Glomerular endothelial cell (primary cell): Measurements from ENCODE around the gene SET. TPM values are rescaled to one million over a fixed set of nuclear protein-coding genes. Genes with fewer than 3 reads are reported as not detected.
"Not testable (repeated sequence)": the region's sequence is repeated elsewhere in the genome, so short reads cannot be mapped to it uniquely, and the experiment has no call there.

Experiments used
- DNase-seq: peaks from one replicate; pipeline ENCODE4 v3.0.0-alpha.2; 2011; ENCODE audit warnings: low read depth, low spot score; ENCODE audit errors: extremely low read depth
- total RNA-seq: library from RNA; depleted of rRNA; stranded (reverse); fragments of >200 nt; gene quantifications from 2 replicates; pipeline ENCODE4 v1.2.3, GENCODE V29; 2015

SET gene, protein sequence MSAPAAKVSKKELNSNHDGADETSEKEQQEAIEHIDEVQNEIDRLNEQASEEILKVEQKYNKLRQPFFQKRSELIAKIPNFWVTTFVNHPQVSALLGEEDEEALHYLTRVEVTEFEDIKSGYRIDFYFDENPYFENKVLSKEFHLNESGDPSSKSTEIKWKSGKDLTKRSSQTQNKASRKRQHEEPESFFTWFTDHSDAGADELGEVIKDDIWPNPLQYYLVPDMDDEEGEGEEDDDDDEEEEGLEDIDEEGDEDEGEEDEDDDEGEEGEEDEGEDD
- 227 and 258 TPM in 2 replicates for total RNA-seq

DNA sequence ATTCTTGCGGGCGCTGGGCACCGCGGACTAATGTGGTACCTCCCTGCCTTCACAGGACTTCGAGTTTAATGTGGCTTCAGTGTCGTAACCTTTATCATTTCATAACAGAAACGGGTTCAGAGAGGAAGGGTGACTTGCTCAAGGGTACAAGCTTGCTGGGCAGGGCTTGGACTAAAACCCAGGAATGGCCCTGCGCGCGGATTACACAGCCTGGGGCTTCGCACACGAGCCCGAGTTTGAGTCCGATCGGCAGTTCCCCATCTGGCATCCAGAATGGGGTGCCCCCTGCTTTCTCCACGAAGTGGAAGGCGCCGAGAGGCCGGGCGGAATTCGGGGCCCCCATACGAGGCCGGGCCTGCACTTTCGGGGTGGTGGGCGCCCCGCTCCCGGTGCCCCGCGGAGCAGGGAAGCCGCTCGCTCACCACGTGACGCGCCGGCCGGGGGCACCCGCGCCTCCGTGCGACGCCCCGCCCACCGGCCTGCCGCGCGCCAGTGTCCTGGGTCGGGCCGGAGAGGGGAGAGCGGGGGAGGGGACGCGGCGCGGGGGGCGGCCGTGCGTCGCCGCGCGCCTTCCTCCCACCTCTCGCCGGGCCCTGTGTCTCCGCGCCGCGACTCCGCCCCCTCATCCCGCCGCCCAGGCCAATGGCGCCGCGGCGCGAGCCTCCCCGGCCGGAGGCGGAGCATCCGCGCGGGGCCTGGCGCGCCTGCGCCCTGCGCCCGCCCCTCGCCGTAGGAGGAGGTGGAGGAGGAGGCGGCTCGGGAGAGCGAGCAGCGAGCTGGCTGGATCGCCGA lies at the start of gene SET:
SET (plus strand) TSS at position 722 of the 792 bp plus-strand sequence. CDS start 361 bp downstream, outside the sequence.
- DNase-seq: no peak

DNA sequence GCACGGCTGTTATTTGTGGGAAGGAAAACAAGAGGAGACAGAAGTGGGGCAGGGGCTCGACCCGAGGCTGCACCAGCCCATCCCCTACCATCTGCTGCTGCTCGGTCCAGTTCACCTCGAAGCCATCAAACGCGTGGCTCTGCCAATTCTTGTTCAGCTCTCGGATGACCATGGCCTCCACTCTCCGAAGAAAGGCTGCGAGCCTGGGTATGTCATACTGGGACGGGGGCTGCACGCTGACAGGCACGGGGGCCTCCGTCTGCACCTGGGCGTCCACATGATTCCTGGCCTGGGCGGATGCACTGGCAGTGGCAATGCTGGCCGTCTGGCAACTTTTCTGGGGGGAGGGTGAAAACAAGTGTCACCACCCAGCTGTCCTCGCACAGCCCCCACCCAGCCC lies 48.4 kb upstream of the SET start:
- no peak for DNase-seq

DNA sequence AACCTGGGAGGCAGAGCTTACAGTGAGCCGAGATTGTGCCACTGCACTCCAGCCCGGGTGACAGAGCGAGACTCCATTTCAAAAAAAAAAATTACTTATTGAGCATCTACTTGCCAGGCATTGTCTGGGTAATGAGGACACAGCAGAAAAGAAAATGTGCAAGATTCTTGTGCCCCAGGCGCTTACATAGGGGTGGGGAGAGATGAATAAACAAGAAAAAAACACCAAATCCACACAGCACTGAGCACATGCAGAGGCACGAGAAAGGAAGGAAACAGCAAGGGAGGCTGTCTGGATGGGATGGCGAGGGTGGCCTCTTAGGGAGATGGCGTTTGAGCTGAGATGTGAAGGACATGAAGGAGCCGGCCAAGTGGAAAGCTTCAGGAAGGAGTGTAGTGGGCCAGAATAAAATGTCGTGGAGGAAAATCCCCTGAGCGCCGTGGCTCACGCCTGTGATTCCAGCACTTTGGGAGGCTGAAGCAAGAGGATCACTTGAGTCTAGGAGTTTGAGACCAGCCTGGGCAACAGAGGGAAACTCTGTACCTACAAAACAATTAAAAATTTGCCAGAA lies 46.3 kb upstream of the SET start:
- DNase-seq: no peak

DNA sequence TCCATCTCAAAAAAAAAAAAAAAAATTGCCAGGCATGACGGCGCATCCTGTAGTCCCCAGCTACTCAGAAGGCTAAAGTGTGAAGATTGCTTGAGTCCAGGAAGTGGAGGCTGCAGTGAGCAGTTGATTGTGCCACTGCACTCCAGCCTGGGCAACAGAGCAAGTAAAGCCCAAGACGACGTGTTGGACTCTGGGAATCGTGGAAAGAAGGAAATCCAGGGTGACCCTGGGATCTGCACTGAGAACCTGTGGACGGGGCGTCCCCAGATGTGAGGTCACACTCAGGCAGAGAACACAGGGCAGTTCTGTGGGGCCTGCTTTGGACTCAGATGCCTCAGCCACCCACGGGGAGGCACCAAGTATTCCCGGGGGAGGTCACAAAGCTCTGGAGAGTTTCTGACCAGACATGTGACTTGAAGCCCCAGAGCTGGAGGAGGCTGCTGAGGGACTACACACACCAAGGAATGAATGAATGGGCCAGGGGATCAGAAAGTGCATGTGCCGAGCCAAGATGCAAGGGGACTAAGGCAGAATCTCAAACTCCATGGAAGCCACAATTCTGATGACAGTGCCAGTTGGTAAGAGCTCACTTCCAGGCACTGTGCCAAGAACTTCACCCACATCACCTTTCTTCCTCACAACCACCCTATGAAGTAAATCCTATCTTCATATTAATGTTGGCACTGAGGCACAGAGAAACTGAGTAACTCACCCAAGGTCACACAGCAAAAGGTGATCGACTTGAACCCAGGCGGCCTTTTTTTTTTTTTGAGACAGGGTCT lies 45.3 kb upstream of the SET start:
- DNase-seq: no peak

DNA sequence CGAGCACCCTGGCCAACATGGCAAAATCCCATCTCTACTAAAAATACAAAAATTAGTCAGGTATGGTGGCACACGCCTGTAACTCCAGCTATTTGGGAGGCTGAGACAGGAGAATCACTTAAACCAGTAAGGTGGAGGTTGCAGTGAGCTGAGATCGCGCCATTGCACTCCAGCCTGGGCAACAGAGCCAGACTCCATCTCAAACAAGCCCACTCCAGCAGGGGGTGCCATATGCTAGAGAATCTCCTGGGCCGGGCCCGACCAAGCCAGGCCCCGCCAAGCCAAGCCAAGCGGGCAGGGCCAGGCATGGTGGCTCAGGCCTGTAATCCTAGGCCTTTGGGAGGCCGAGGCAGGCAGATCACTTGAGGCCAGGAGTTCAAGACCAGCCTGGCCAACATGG lies 40.8 kb upstream of the SET start:
- peak; percentile 5 for DNase-seq

DNA sequence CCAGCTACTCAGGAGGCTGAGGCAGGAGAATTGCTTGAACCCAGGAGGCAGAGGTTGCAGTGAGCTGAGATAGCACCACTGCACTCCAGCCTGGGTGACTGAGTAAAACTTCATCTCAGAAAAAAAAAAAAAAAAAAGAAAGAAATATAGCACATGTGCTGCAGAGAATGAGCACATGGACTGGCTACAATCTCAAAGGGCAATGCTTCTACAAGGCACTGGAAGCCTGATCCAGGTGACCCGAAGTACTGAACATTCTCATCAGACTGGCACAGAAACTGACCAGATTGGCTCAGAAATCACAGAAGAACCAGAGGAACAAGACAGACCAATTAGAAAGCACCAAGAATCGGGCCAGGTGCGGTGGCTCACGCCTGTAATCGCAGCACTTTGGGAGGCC lies 37.2 kb upstream of the SET start:
- DNase-seq: no peak

DNA sequence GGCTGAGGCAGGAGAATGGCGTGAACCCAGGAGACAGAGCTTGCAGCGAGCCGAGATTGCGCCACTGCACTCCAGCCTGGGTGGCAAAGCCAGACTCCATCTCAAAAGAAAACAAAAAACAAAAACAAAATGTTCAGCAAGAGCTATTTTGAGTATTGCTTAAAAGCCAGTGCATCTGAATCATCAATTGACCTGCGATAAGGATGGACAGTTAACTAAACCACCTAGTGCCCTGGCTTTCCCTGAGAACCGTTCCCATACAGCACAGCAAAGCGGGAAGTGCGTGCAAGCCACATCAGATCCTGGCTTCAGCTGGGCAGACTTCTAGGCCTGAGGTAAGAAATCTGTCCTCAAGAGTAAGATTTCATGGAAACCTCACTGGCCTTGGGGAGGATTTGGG lies 35.1 kb upstream of the SET start:
- no peak for DNase-seq

DNA sequence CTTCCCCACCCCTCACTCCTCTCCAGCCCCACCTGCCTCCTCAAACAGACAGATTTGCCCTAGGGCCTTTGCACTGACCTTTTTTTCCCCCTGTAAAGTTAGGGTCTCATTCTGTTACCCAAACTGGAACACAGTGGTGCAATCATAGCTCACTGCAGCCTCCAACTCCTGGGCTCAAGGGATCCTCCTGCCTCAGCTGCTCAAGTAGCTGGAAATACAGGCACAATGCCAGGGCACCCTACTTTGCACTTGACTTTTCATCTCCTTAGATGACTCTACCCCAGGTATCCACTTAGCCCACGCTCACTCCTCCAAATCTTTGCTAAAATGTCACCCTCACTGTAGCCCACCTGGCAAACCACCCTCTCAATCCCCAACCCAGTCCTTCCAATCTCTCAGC lies 34.5 kb upstream of the SET start:
- no peak for DNase-seq

DNA sequence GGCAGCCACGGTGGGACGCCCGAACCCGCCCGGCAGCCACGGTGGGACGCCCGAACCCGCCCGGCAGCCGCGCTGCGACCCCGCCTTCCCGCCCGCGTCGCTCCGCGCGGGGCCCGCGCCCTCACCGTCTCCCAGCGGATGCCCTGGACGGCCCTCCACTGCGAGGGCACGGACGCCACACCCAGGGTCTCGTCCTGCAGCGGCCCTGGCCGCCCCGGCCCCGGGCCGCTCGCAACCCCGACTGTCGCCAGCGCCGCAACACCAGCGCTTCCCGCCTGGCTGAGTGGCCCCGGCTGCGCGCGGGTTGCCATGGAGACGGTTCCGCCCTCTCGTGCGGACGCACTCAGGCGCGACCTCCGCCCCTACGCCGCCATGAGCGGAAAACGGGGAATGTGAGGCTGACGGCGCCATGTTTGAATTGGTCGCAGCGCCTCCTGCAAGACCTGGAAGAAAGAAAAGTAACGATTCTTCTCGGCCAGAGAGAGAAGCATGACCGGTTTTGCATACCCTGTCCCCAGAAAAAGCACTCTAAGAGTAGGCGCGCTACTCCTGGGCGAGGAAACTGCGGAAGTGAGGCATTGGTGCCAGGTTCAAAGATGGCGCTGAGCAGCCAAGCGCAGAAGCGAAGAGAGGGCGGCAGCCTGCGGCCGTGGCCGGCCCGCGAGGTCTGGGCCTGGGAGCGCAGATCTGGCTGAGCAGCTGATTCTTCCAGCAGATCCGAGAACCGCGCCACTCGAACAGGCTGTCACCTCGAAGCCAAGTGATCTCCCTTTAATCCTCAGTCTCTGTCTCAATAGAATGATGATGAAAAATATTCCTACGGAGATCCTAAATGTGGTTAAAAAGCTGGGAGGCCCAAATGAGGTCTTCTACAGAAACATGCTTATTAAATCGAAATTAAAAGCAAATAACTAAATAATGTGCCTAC lies 32.3 kb upstream of the SET start, which contains the start of gene DYNC2I2:
DYNC2I2 (minus strand) TSS at position 432 of the 928 bp plus-strand sequence; CDS start at position 311, 121 bp downstream.
- DNase-seq: peak; percentile 79

DNA sequence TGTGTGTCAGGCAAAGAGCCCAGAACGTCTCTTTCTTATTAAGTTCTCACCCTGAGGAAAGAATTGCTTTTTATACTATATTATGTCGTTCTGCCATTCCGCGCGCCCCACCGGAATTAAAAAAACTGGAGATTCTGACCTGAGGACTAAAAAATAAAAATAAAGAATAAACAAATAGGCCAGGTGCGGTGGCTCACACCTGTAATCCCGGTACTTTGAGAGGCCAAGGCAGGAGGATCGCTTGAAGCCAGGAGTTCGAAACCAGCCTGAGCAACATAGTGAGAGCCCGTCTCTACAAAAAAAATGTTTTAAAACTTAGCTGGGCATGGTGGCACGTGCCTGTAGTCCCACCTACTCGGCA lies 31.7 kb upstream of the SET start:
- DNase-seq: no peak

DNA sequence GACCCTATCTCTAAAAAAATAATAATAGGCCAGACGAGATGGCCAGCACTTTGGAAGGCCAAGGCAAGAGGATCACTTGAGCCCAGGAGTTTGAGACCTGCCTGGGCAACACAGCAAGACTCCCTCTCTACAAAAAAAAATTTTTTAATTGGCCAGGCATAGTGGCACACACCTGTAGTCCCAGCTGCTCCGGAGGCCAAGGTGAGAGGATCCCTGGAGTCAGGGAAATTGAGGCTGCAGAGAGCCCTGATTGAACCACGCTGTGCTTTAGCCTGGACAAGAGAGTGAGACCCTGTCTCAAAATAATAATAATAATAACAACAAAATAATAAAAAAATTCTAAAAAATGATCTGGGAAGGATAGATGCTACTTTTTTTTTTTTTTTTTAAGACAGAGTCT lies 31.2 kb upstream of the SET start:
- DNase-seq: no peak

DNA sequence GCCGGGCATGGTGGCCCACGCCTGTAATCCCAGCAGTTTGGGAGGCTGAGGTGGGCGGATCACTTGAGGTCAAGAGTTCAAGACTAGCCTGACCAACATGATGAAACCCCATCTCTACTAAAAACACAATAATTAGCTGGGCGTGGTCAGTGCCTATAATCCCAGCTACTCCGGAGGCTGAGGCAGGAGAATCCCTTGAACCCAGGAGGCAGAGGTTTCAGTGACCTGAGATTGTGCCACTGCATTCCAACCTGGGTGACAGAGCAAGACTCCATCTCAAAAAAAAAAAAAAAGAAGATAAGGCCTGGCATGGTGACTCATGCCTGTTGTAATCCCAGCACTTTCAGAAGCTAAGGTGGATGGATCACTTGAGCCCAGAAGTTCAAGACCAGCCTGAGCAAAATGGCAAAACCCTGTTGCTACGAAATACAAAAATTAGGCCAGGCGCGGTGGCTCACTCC lies 22.5 kb upstream of the SET start:
- not testable (repeated sequence) for DNase-seq

DNA sequence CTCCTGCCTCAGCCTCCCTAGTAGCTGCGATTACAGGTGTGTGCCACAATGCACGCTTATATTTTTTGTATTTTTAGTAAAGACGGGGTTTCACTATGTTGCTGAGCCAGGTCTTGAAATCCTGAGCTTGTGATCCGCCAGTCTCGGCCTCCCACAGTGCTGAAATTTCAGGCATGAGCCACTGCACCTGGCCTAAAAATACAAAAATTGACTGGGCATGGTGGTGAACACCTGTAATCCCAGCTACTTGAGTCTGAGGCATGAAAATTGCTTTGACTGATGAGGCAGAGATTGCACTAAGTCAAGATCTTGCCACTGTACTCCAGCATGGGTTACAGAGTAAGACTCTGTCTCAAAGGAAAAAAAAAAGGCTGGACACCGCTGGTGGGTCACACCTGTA lies 19.2 kb upstream of the SET start:
- no peak for DNase-seq

DNA sequence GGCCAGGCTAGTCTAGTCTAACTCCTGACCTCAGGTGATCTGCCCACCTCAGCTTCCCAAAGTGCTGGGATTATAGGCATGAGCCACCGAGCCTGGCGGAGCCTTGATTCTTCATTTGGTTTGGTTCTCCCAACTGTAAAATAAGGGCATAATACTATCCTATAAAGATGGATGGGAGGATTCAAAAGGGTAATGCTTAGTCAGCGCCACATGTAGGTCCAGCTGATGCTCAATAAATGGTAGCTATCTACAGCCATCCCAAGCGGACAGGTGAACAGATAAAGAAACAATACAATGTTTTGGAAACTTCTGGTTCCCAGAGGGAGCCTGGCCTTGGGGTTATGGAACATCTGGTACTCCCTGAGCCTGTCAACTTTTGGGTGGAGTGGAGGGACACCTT lies 13.6 kb upstream of the SET start:
- DNase-seq: no peak

DNA sequence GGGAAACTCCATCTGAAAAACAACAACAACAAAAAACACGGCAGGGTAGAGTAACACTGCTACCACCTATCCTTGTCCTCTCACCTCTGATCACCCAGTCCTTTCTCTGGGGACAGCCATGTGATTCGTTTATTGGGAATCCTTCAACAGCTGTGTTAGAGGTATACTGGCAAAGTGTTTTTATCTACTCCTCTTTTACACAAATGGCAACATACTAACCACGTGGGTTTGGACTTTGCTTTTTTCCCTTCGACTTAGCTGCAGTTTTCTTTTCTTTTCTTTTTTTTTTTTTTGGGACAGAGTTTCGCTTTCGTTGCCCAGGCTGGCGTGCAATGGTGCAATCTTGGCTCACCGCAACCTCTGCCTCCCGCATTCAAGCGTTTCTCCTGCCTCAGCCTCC lies 11.2 kb upstream of the SET start:
- DNase-seq: no peak

DNA sequence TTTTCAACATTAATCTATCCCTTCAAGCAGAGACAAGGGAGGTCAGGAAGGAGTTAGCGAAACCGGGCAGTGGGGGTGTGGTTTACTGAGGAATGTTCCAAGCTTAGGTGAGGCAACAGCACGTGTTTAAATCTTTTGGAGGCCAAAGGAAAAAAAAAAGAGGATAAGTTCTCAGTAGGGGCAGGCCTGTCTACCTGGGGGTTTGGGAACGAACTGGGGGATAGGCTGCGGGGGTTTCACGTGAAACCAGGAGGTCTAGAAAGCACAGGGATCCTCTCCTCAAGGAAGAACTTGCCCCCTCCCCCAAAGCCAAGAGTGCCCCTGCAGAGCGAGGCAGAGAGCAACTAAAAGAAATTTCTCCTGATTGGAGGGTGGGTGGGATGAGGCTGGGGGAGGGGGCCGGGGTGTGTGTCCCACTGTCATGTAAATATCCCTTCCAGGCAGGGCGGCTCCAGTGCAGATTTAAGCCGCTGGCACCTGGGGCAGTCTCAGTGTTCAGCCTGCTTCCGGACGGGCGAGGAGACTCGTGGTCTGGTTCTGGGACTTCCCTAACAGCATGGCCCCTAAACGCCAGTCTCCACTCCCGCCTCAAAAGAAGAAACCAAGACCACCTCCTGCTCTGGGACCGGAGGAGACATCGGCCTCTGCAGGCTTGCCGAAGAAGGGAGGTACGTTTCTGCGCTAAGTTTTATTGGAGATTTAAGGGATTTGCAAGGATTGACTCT lies 5.5 kb upstream of the SET start:
- no peak for DNase-seq

DNA sequence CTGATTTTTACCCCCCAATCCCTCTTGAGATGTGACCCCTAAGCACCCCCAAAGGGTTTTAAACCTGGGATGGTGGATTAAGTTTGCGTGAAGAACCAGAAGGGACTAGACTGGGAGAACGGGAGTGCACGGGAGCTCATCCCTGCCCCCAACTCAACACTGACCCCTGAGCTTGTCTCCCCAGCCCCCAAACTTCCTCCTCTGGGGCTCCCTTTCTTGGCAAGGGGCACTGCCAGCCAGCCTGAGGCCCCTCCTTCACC lies 5.0 kb upstream of the SET start:
- DNase-seq: no peak

DNA sequence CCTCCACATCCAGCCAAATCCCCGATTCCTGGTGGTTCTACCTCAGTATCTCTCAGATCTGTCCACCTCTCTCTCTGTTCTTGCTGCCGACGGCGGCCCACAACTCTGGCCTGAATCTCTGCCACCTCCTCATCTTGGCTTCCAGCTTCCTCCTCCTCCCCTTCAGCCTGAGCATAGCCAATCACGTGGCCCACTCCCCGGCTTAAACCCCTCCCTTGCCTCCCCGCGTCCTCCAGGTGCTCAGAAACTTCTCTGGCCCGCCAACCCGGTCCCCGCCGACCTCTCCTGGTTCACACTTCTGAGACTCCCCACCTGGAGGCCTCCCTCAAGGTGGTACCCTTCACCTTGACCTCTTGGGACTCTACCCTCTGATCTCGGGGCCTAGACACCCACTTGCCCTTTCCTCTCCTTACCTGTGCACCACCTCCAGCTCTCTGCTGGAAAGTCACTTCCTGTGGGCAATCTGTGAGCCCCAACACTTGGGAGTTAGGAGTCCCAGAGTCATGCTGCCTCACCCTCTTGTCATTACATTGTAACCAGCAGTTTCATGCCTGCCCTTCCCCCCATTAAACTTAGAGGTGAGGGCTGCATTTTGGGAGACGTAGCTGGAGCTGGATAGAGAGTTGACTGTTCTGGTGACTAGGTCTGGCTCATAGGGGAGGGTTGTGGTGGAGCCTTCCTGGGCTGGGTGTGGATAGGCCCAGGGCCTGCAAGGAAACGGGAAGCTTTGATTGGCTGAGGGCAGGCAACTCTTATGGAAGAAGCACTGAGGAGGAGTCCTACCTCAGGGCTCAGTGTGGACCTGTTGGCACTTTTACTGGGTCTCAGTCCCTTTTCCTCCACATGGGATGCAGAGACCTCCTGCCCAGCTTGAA lies 4.5 kb upstream of the SET start:
- no peak for DNase-seq
